ENCODE data around the gene TTC28. TPM values are rescaled to one million over a fixed set of nuclear protein-coding genes. Genes with fewer than 3 reads are reported as not detected.

Gene TTC28
- total and polyA plus RNA-seq, 12 donors, result 2.1 to 27.7 (median 20.4) TPM

- Histone ChIP-seq H3K27ac (peak overlapping the region in 1 of 10 donors; percentile 0), H3K36me3 (no peaks in the 10 kb centered on the region), H3K27me3 (no peaks in the 10 kb centered on the region), H3K4me1 (peaks cover 0 to 23% (median 6%) of the 10 kb centered on the region in 9 donors), H3K9me3 (peaks cover 0 to 11% (median 0%) of the 10 kb centered on the region in 11 donors), H3K4me3 (no peak overlapping the region)
- no peak for DNase-seq
- no peak for TF ChIP-seq CTCF (IDR thresholded peaks at IDR 0.05)
- 40 to 46% methylated on average over 2 of the region's 2 CpGs for WGBS, 2 donors
- peak in 5 of 8 donors; percentile 30 to 59 (median 44) for ATAC-seq
- intact Hi-C loops (cut with DNase I), result loop anchor here in 4 of 10 donors (10.0 kb wide), 4 partner anchors 162 to 792 kb away; no protein-coding TSS in a partner anchor
Measured at GRCh38 chr22:28043266-28043665, 636.4 kb downstream of the TTC28 start.

GRCh38 chr22:28034760-28035401 is 644.8 kb downstream of the TTC28 start:
- Histone ChIP-seq H3K9me3 (peaks cover 0 to 5% (median 0%) of the 10 kb centered on the region in 11 donors), H3K4me1 (peaks cover 8 to 45% (median 28%) of the 10 kb centered on the region in 9 donors), H3K27ac (peak overlapping the region; percentile 30 to 82 (median 68)), H3K36me3 (peaks cover 0 to 2% (median 0%) of the 10 kb centered on the region in 9 donors), H3K4me3 (no peak overlapping the region), H3K27me3 (no peaks in the 10 kb centered on the region)
- intact Hi-C loops (cut with DNase I), result no loop called here
- 5 to 9% methylated on average over 7 of the region's 7 CpGs for WGBS, 2 donors
- ATAC-seq (peak; percentile 79 to 97 (median 92)), DNase-seq (peak; percentile 65 to 92)
- TF ChIP-seq CTCF (IDR thresholded peaks at IDR 0.05), result no peak

GRCh38 chr22:28034145-28034759 is 645.4 kb downstream of the TTC28 start:
- Histone ChIP-seq H3K4me3 (no peak overlapping the region), H3K27me3 (no peaks in the 10 kb centered on the region), H3K36me3 (peaks cover 0 to 9% (median 0%) of the 10 kb centered on the region in 9 donors), H3K9me3 (peaks cover 0 to 5% (median 0%) of the 10 kb centered on the region in 11 donors), H3K27ac (peak overlapping the region; percentile 30 to 82 (median 68)), H3K4me1 (peaks cover 11 to 51% (median 35%) of the 10 kb centered on the region in 9 donors)
- DNase-seq (no peak), ATAC-seq (peak in 3 of 8 donors; percentile 7 to 18 (median 9))
- WGBS, 2 donors, result 71 to 78% methylated on average over 9 of the region's 9 CpGs
- intact Hi-C loops (cut with DNase I), result no loop called here
- TF ChIP-seq CTCF (IDR thresholded peaks at IDR 0.05), result no peak

- Histone ChIP-seq H3K4me3 (no peak overlapping the region), H3K27ac (peak overlapping the region in 1 of 10 donors; percentile 11), H3K9me3 (peaks cover 0 to under 1% (median 0%) of the 10 kb centered on the region in 11 donors), H3K4me1 (peaks cover 17 to 65% (median 48%) of the 10 kb centered on the region in 9 donors), H3K36me3 (peaks cover 0 to 21% (median 0%) of the 10 kb centered on the region in 9 donors), H3K27me3 (no peaks in the 10 kb centered on the region)
- DNase-seq, result no peak
- TF ChIP-seq CTCF (IDR thresholded peaks at IDR 0.05), result no peak
- 54 to 71% methylated on average over 3 of the region's 3 CpGs for WGBS, 2 donors
- intact Hi-C loops (cut with DNase I), result no loop called here
- no peak for ATAC-seq
Measured at GRCh38 chr22:28032861-28033260, 646.8 kb downstream of the TTC28 start.
